K562 (cell line): ENCODE data around the gene UPK2. TPM values are rescaled to one million over a fixed set of nuclear protein-coding genes. Genes with fewer than 3 reads are reported as not detected.

Experiments used
- CEBPB ChIP-seq: fragments of 450-650 bp; IDR thresholded peaks from 2 replicates; pipeline ENCODE4 v1.6.1; 2016; ENCODE audit warnings: missing genetic modification characterization, missing compliant biosample characterization
- CHCHD3 ChIP-seq: fragments of 250-450 bp; sonication (Bioruptor Pico); IDR thresholded peaks from 2 replicates; pipeline ENCODE4 v2.1.2; 2022; ENCODE audit warnings: mild to moderate bottlenecking
- CREM ChIP-seq: IDR thresholded peaks from 2 replicates; pipeline ENCODE4 v1.6.1; 2014; ENCODE audit warnings: antibody characterized with exemption, low read depth
- ESRRB ChIP-seq: fragments of 250-450 bp; sonication (Bioruptor Pico); IDR thresholded peaks from 2 replicates; pipeline ENCODE4 v1.5.0; 2020; ENCODE audit warnings: mild to moderate bottlenecking, moderate library complexity, borderline replicate concordance
- GATA2 ChIP-seq: sonication (generic); formaldehyde crosslinking; IDR thresholded peaks from 2 replicates; pipeline ENCODE4 v1.4.0; 2020; ENCODE audit warnings: mild to moderate bottlenecking, missing genetic modification reagents
- GTF2A2 ChIP-seq: IDR thresholded peaks from 2 replicates; pipeline ENCODE4 v1.6.1; 2016; ENCODE audit warnings: mild to moderate bottlenecking, missing genetic modification characterization, missing compliant biosample characterization
- KAT8 ChIP-seq: fragments of 450-650 bp; IDR thresholded peaks from 2 replicates; pipeline ENCODE4 v1.6.1; 2016; ENCODE audit warnings: low read depth, mild to moderate bottlenecking
- MAFG ChIP-seq: fragments of 450-650 bp; conservative IDR thresholded peaks from 2 replicates; pipeline ENCODE4 v1.6.1; 2016; ENCODE audit warnings: missing genetic modification characterization, missing compliant biosample characterization
- MYBL2 ChIP-seq, 2 experiments: fragments of 450-650 bp in 1 of 2; sonication (generic) in 1 of 2; formaldehyde crosslinking in 1 of 2; IDR thresholded peaks; 2 replicates each; pipeline versions ENCODE4 v1.6.1 to v1.8.1; 2017 to 2022; ENCODE audit warnings: borderline replicate concordance in 1 of 2, inconsistent platforms in 1 of 2, low read depth in 1 of 2, mild to moderate bottlenecking in 1 of 2, missing genetic modification reagents in 1 of 2, moderate library complexity in 1 of 2
- PHB ChIP-seq: fragments of 250-450 bp; sonication (Bioruptor Pico); IDR thresholded peaks from 2 replicates; pipeline ENCODE4 v1.5.0; 2021
- PRPF4 ChIP-seq: fragments of 200-400 bp; formaldehyde crosslinking; IDR thresholded peaks from one replicate; pipeline ENCODE4 v1.6.1; 2017; ENCODE audit warnings: low read length, low read depth, mild to moderate bottlenecking; ENCODE audit not compliant: insufficient read depth, poor library complexity, severe bottlenecking
- RBM14 ChIP-seq: fragments of 200-400 bp; formaldehyde crosslinking; IDR thresholded peaks from 2 replicates; pipeline ENCODE4 v1.6.1; 2018; ENCODE audit warnings: low read depth, mild to moderate bottlenecking, low read length, moderate library complexity, borderline replicate concordance; ENCODE audit not compliant: insufficient read depth
- SMAD4 ChIP-seq: fragments of 250-450 bp; sonication (Bioruptor Pico); conservative IDR thresholded peaks from 2 replicates; pipeline ENCODE4 v1.8.0; 2021; ENCODE audit warnings: inconsistent platforms, mild to moderate bottlenecking, moderate library complexity
- SMARCA4 ChIP-seq: fragments of 450-650 bp; IDR thresholded peaks from 2 replicates; pipeline ENCODE4 v1.6.1; 2016
- SP1 ChIP-seq: sonication (generic); formaldehyde crosslinking; IDR thresholded peaks from 2 replicates; pipeline ENCODE4 v1.8.1; 2022; ENCODE audit warnings: mild to moderate bottlenecking, missing genetic modification reagents
- SREBF1 ChIP-seq: fragments of 150-350 bp; IDR thresholded peaks from 2 replicates; pipeline ENCODE4 v1.6.1; 2014; ENCODE audit warnings: antibody characterized with exemption, low read depth, low read length, borderline replicate concordance
- TEAD1 ChIP-seq, 2 experiments: fragments of 450-650 bp in 1 of 2; sonication (generic) in 1 of 2; formaldehyde crosslinking; IDR thresholded peaks; 2 replicates each; pipeline versions ENCODE4 v1.4.0 to v1.8.0; 2020 to 2022; ENCODE audit warnings: mild to moderate bottlenecking in 2 of 2, missing genetic modification reagents in 1 of 2
- ZEB2 ChIP-seq: fragments of 450-650 bp; IDR thresholded peaks from 2 replicates; pipeline ENCODE4 v1.6.1; 2016
- ZNF41 ChIP-seq: fragments of 250-450 bp; sonication (Bioruptor Pico); conservative IDR thresholded peaks from 2 replicates; pipeline ENCODE4 v1.4.0; 2020; ENCODE audit warnings: mild to moderate bottlenecking
- ZNF696 ChIP-seq: fragments of 250-450 bp; sonication (Bioruptor Pico); conservative IDR thresholded peaks from 2 replicates; pipeline ENCODE4 v1.4.0; 2020; ENCODE audit warnings: mild to moderate bottlenecking, moderate library complexity
- polyA plus RNA-seq, 8 experiments: library from polyadenylated mRNA; depleted of rRNA in 4 of 8; stranded (reverse) in 5 of 8; unstranded in 3 of 8; fragments of >200 nt; fragmentation: Nextera tagmentation in 2 of 8; fragmentation: Illumina TruSeq in 1 of 8; extraction: Ambion mirVana in 2 of 8; extraction: Trizol in 1 of 8; gene quantifications; 2 replicates each; pipeline versions ENCODE4 v1.2.1 to v1.2.3, GENCODE V29; 2011 to 2014; ENCODE audit warnings: inconsistent platforms in 1 of 8, missing spikeins in 1 of 8
- total RNA-seq, 7 experiments: library from RNA; depleted of rRNA in 6 of 7; stranded (reverse); fragments of >200 nt in 6 of 7; fragmentation: Illumina TruSeq in 2 of 7; extraction: Trizol in 2 of 7; gene quantifications; 2 replicates each; pipeline versions ENCODE4 v1.2.1 to v1.2.3, GENCODE V29; 2011 to 2021; ENCODE audit warnings: low replicate concordance in 1 of 7
- TF ChIP-seq, protein P1 (sequence below): fragments of 250-450 bp; sonication (Bioruptor Pico); IDR thresholded peaks from 2 replicates; pipeline ENCODE4 v1.4.0; 2020; ENCODE audit warnings: borderline replicate concordance
- TF ChIP-seq, protein P2 (sequence below): fragments of 450-650 bp; formaldehyde crosslinking; IDR thresholded peaks from 2 replicates; pipeline ENCODE4 v1.4.0; 2020; ENCODE audit warnings: mild to moderate bottlenecking, moderate library complexity
- TF ChIP-seq, protein P3 (sequence below): IDR thresholded peaks from 3 replicates; pipeline ENCODE4 v1.6.1; 2011; ENCODE audit warnings: borderline replicate concordance, mild to moderate bottlenecking, moderate library complexity; ENCODE audit not compliant: insufficient read length; ENCODE audit errors: extremely low read depth

Gene UPK2
- total and polyA plus RNA-seq, 9 of the 15 experiments (the other 6 are each of a cell fraction or from before 2014, with no cell fraction given): not detected

DNA sequence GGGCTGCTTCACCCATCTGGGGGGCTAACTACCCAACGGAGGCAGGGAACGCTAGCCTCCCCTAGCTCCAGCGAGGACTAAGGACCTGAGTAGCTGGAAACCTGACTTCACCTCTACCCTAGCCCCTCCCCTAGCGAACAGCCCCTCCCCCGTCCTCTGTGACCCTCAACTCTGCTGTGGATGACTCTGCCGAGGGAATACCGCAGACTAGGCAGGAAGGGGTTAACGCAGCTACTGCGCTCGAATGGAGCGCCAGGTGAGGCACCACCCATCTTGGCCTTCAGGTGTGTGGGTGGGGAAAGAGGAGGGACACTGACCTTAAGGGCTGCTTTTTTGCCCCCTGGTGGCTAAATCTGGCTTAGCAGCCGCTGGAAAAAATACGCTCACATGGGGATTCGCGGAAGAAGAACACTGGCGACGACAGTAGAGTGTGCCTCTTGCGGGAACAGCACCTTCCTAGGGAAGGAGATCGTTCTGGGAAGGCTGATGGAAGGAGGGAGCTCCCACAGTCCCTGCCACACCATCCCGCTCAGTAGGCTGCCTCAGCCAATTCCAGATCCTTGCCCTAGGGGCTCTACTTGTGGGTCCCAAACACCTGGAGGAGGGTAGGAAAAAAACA lies 25.9 kb upstream of the UPK2 start (continued):
- TF ChIP-seq RBM14 (no peak), MAFG (no peak), ZNF696 (CRISPR knock-in tag) (no peak), PHB (CRISPR knock-in tag) (no peak), SREBF1 (no peak), CEBPB (tag) (no peak), PRPF4 (no peak), ZEB2 (peak; percentile 97), SMARCA4 (no peak), SP1 (CRISPR knock-in tag) (peak; percentile 85), TEAD1 (CRISPR knock-in tag; IDR thresholded peaks at IDR 0.05) (peak in 1 of 2 experiments; percentile 75; a peak in 2 of 4 replicates), SMAD4 (CRISPR knock-in tag) (no peak), ZNF41 (CRISPR knock-in tag) (no peak), GATA2 (CRISPR knock-in tag) (no peak), KAT8 (no peak), GTF2A2 (tag) (no peak), MYBL2 (IDR thresholded peaks at IDR 0.05; ENCODE audit: low read depth) (no peak), MYBL2 (CRISPR knock-in tag; IDR thresholded peaks at IDR 0.05; ENCODE audit: borderline replicate concordance) (no peak), CHCHD3 (CRISPR knock-in tag) (no peak), CREM (no peak), ESRRB (CRISPR knock-in tag) (no peak)
- TF ChIP-seq, protein P1, sequence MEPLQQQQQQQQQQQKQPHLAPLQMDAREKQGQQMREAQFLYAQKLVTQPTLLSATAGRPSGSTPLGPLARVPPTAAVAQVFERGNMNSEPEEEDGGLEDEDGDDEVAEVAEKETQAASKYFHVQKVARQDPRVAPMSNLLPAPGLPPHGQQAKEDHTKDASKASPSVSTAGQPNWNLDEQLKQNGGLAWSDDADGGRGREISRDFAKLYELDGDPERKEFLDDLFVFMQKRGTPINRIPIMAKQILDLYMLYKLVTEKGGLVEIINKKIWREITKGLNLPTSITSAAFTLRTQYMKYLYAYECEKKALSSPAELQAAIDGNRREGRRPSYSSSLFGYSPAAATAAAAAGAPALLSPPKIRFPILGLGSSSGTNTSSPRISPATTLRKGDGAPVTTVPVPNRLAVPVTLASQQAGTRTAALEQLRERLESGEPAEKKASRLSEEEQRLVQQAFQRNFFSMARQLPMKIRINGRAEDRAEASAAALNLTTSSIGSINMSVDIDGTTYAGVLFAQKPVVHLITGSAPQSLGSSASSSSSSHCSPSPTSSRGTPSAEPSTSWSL (CRISPR knock-in tag): no peak
- TF ChIP-seq, protein P2, sequence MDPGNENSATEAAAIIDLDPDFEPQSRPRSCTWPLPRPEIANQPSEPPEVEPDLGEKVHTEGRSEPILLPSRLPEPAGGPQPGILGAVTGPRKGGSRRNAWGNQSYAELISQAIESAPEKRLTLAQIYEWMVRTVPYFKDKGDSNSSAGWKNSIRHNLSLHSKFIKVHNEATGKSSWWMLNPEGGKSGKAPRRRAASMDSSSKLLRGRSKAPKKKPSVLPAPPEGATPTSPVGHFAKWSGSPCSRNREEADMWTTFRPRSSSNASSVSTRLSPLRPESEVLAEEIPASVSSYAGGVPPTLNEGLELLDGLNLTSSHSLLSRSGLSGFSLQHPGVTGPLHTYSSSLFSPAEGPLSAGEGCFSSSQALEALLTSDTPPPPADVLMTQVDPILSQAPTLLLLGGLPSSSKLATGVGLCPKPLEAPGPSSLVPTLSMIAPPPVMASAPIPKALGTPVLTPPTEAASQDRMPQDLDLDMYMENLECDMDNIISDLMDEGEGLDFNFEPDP (CRISPR knock-in tag): no peak
- TF ChIP-seq, protein P3, sequence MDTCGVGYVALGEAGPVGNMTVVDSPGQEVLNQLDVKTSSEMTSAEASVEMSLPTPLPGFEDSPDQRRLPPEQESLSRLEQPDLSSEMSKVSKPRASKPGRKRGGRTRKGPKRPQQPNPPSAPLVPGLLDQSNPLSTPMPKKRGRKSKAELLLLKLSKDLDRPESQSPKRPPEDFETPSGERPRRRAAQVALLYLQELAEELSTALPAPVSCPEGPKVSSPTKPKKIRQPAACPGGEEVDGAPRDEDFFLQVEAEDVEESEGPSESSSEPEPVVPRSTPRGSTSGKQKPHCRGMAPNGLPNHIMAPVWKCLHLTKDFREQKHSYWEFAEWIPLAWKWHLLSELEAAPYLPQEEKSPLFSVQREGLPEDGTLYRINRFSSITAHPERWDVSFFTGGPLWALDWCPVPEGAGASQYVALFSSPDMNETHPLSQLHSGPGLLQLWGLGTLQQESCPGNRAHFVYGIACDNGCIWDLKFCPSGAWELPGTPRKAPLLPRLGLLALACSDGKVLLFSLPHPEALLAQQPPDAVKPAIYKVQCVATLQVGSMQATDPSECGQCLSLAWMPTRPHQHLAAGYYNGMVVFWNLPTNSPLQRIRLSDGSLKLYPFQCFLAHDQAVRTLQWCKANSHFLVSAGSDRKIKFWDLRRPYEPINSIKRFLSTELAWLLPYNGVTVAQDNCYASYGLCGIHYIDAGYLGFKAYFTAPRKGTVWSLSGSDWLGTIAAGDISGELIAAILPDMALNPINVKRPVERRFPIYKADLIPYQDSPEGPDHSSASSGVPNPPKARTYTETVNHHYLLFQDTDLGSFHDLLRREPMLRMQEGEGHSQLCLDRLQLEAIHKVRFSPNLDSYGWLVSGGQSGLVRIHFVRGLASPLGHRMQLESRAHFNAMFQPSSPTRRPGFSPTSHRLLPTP: no peak
